Measurements from ENCODE around the gene BCO2. TPM values are rescaled to one million over a fixed set of nuclear protein-coding genes. Genes with fewer than 3 reads are reported as not detected.

BCO2 gene
- total and polyA plus RNA-seq, 9 donors: 1.2 to 11.7 (median 4.2) TPM

DNA sequence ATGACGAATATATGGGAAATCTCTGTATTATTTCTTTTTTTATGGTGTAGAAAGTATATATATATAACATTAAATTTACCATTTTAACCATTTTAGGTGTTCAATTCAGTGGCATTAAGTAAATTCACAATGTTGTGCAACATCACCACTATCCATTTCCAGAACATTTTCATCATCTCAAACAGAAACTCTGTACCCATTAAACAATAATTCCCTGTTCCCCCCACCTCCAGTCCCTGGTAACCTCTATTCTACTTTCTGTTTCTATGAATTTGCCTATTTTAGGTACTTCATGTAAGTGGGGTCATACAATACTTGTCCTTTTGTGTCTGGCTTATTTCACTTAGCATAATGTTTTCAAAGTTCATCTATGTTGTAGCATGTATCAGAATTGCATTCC lies 35.6 kb downstream of the BCO2 start:
- DNase-seq: no peak
- Histone ChIP-seq H3K36me3 (no peaks in the 10 kb centered on the region), H3K4me1 (ENCODE audit: insufficient read depth) (no peaks in the 10 kb centered on the region), H3K27me3 (no peaks in the 10 kb centered on the region), H3K4me3 (no peak overlapping the region), H3K9me3 (no peaks in the 10 kb centered on the region), H3K27ac (no peak overlapping the region)
- intact Hi-C loops (cut with DNase I): loop anchor here in 1 of 4 donors (10.0 kb wide), 1 partner anchor 1084 kb away; no protein-coding TSS in a partner anchor
- TF ChIP-seq POLR2A (IDR thresholded peaks at IDR 0.05) (no peak), EP300 (IDR thresholded peaks at IDR 0.05) (no peak), CTCF (IDR thresholded peaks at IDR 0.05) (no peak)
- 84 to 96% (median 94%) methylated on average over 1 of the region's 1 CpG for WGBS, 3 donors

DNA sequence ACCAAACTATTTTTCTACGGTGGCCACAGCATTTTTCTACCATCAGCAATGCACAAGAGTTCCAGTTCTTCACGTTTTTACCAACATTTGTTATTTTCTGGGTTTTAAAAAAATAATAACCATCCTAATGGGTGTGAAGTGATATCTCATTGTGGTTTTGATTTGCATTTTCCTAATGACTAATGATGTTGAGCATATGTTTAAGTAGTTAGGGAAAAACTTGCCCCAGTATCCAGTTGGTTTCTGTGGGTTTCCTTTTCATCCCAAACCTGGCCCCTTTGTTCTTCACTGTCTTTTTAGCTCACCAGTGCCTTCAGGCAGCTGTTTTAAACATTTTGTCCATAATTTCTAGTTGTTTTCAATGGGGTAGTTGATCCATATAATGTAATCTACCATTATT lies 36.2 kb downstream of the BCO2 start:
- TF ChIP-seq EP300 (IDR thresholded peaks at IDR 0.05) (no peak), POLR2A (IDR thresholded peaks at IDR 0.05) (no peak), CTCF (IDR thresholded peaks at IDR 0.05) (no peak)
- Histone ChIP-seq H3K27me3 (no peaks in the 10 kb centered on the region), H3K27ac (no peak overlapping the region), H3K9me3 (no peaks in the 10 kb centered on the region), H3K4me3 (no peak overlapping the region), H3K4me1 (ENCODE audit: insufficient read depth) (no peaks in the 10 kb centered on the region), H3K36me3 (no peaks in the 10 kb centered on the region)
- no peak for DNase-seq
- intact Hi-C loops (cut with DNase I): loop anchor here in 1 of 4 donors (10.0 kb wide), 1 partner anchor 1083 kb away; no protein-coding TSS in a partner anchor
- 48 to 63% (median 53%) methylated on average over 2 of the region's 2 CpGs for WGBS, 3 donors

GRCh38 chr11:112212290-112212689 lies 37.0 kb downstream of the BCO2 start:
- no peaks in the 10 kb centered on the region for H3K4me1 ChIP-seq (ENCODE audit: insufficient read depth)
- H3K27ac ChIP-seq: no peak overlapping the region

GRCh38 chr11:112212710-112213109 lies 37.4 kb downstream of the BCO2 start:
- Histone ChIP-seq H3K27ac (no peak overlapping the region), H3K27me3 (no peaks in the 10 kb centered on the region), H3K4me3 (no peak overlapping the region), H3K4me1 (ENCODE audit: insufficient read depth) (no peaks in the 10 kb centered on the region), H3K36me3 (no peaks in the 10 kb centered on the region), H3K9me3 (no peaks in the 10 kb centered on the region)
- DNase-seq: no peak
- TF ChIP-seq CTCF (IDR thresholded peaks at IDR 0.05): no peak
- no peak for TF ChIP-seq EP300 (IDR thresholded peaks at IDR 0.05)
- TF ChIP-seq POLR2A (IDR thresholded peaks at IDR 0.05): no peak
- intact Hi-C loops (cut with DNase I): loop anchor here in 1 of 4 donors (10.0 kb wide), 1 partner anchor 1082 kb away; no protein-coding TSS in a partner anchor

More at GRCh38 chr11:112212290-112212689, 37.0 kb downstream of the BCO2 start:
- TF ChIP-seq CTCF (IDR thresholded peaks at IDR 0.05): no peak
- TF ChIP-seq POLR2A (IDR thresholded peaks at IDR 0.05): no peak
- TF ChIP-seq EP300 (IDR thresholded peaks at IDR 0.05): no peak
- WGBS, 3 donors: 93 to 97% (median 95%) methylated on average over 3 of the region's 3 CpGs
- no peak for DNase-seq
- intact Hi-C loops (cut with DNase I): loop anchor here in 1 of 4 donors (10.0 kb wide), 1 partner anchor 1083 kb away; no protein-coding TSS in a partner anchor
- Histone ChIP-seq H3K4me3 (no peak overlapping the region), H3K27me3 (no peaks in the 10 kb centered on the region), H3K9me3 (no peaks in the 10 kb centered on the region), H3K36me3 (no peaks in the 10 kb centered on the region)

Measured in ovary (tissue), 9 donors.